Esophagus squamous epithelium (tissue), 5 donors: ENCODE results near the gene ADARB2. TPM values are rescaled to one million over a fixed set of nuclear protein-coding genes. Genes with fewer than 3 reads are reported as not detected.

Source experiments
- DNase-seq: peaks from one replicate; lab custom pipeline; 2025; lab: John Stamatoyannopoulos, UW
- H3K27ac ChIP-seq, 4 donors: fragments of 200-600 bp; sonication (generic); one replicate each; pipeline ENCODE4 v1.5.1; 2016 to 2019; ENCODE audit warnings: mild to moderate bottlenecking in 1 of 4
- H3K27me3 ChIP-seq, 4 donors: fragments of 200-600 bp; sonication (generic); 1 replicate in 3 of 4; 2 replicates in 1 of 4; pipeline versions ENCODE4 v1.5.1 to v1.6.0; 2017 to 2021; ENCODE audit warnings: antibody characterized with exemption in 1 of 4
- H3K36me3 ChIP-seq, 3 donors: fragments of 200-600 bp; sonication (generic); one replicate each; pipeline ENCODE4 v1.5.1; 2016 to 2019
- H3K4me1 ChIP-seq, 3 donors: fragments of 200-600 bp; sonication (generic); one replicate each; pipeline ENCODE4 v1.5.1; 2017 to 2019
- H3K4me3 ChIP-seq, 4 donors: fragments of 200-600 bp; sonication (generic); 1 replicate in 3 of 4; 2 replicates in 1 of 4; pipeline ENCODE4 v1.5.1; 2016 to 2019; ENCODE audit warnings: mild to moderate bottlenecking in 2 of 4, moderate library complexity in 1 of 4
- H3K9me3 ChIP-seq, 3 donors: fragments of 200-600 bp; sonication (generic); one replicate each; pipeline ENCODE4 v1.5.1; 2016 to 2019
- CTCF ChIP-seq, 6 experiments: fragments of 450-650 bp in 4 of 6; fragments of 200-600 bp in 2 of 6; sonication (generic) in 2 of 6; IDR thresholded peaks; one replicate each; pipeline ENCODE4 v1.5.1; 2016 to 2019; ENCODE audit warnings: antibody characterized with exemption in 6 of 6, mild to moderate bottlenecking in 4 of 6, moderate library complexity in 4 of 6
- POLR2A ChIP-seq, 4 donors: fragments of 450-650 bp; IDR thresholded peaks; one replicate each; pipeline ENCODE4 v1.6.1; 2017; ENCODE audit warnings: antibody characterized with exemption in 4 of 4, mild to moderate bottlenecking in 4 of 4, moderate library complexity in 3 of 4
- WGBS, 2 donors: methylation state at CpG; one replicate each; pipeline ENCODE4 v1.1.5; 2018; 5-methylcytosine and 5-hydroxymethylcytosine counted together
- intact Hi-C: fragments of 100-400 bp; cut with DNase I; formaldehyde crosslinking; loops from one replicate; pipeline ENCODE4 v1.15.0; 2022
- total RNA-seq, 4 donors: library from RNA; depleted of rRNA; stranded (reverse); fragments of >200 nt; gene quantifications; one replicate each; pipeline ENCODE4 v1.1.0, GENCODE V29; 2016
- donor health status: DM: yes; HTN: yes; CAD: no.

Gene ADARB2
- total RNA-seq, 4 donors from 2014 or later: 0.21 to 3.5 (median 1.5) TPM

GRCh38 chr10:1257274-1257673, 480.1 kb downstream of the ADARB2 start:
- no peak for DNase-seq
- Histone ChIP-seq H3K27ac (no peak overlapping the region), H3K9me3 (no peaks in the 10 kb centered on the region), H3K4me1 (no peaks in the 10 kb centered on the region), H3K4me3 (no peak overlapping the region), H3K36me3 (no peaks in the 10 kb centered on the region), H3K27me3 (peaks cover 0 to 26% (median 0%) of the 10 kb centered on the region in 4 donors)
- 80 to 85% methylated on average over 4 to 5 of the region's 7 CpGs for WGBS, 2 donors
- intact Hi-C loops: no loop called here
- TF ChIP-seq POLR2A (IDR thresholded peaks at IDR 0.05): no peak
- no peak for TF ChIP-seq CTCF (IDR thresholded peaks at IDR 0.05)

- DNase-seq: no peak
- 70 to 85% methylated on average over 3 to 4 of the region's 4 CpGs for WGBS, 2 donors
- TF ChIP-seq CTCF (IDR thresholded peaks at IDR 0.05) (no peak), POLR2A (IDR thresholded peaks at IDR 0.05) (no peak)
- Histone ChIP-seq H3K9me3 (no peaks in the 10 kb centered on the region), H3K27ac (no peak overlapping the region), H3K4me3 (no peak overlapping the region), H3K27me3 (peaks cover 0 to 26% (median 0%) of the 10 kb centered on the region in 4 donors), H3K36me3 (no peaks in the 10 kb centered on the region), H3K4me1 (no peaks in the 10 kb centered on the region)
- intact Hi-C loops: no loop called here
Observed at GRCh38 chr10:1256432-1256725, 480.9 kb downstream of the ADARB2 start.

GRCh38 chr10:1255600-1256431, 481.5 kb downstream of the ADARB2 start:
- Histone ChIP-seq H3K27me3 (peaks cover 0 to 26% (median 0%) of the 10 kb centered on the region in 4 donors), H3K27ac (no peak overlapping the region), H3K4me1 (no peaks in the 10 kb centered on the region), H3K9me3 (no peaks in the 10 kb centered on the region), H3K36me3 (no peaks in the 10 kb centered on the region), H3K4me3 (no peak overlapping the region)
- no peak for TF ChIP-seq POLR2A (IDR thresholded peaks at IDR 0.05)
- TF ChIP-seq CTCF (IDR thresholded peaks at IDR 0.05): no peak
- intact Hi-C loops: no loop called here
- 49 to 60% methylated on average over 8 to 9 of the region's 10 CpGs for WGBS, 2 donors
- DNase-seq: no peak

- intact Hi-C loops: no loop called here
- peaks cover 0 to 26% (median 0%) of the 10 kb centered on the region in 4 donors for H3K27me3 ChIP-seq
- H3K9me3 ChIP-seq: no peaks in the 10 kb centered on the region
- no peaks in the 10 kb centered on the region for H3K4me1 ChIP-seq
- H3K27ac ChIP-seq: no peak overlapping the region
- H3K36me3 ChIP-seq: no peaks in the 10 kb centered on the region
- WGBS, 2 donors: 70 to 74% methylated on average over 4 to 6 of the region's 9 CpGs
- no peak for TF ChIP-seq CTCF (IDR thresholded peaks at IDR 0.05)
- no peak for TF ChIP-seq POLR2A (IDR thresholded peaks at IDR 0.05)
- no peak overlapping the region for H3K4me3 ChIP-seq
- DNase-seq: no peak
Observed at GRCh38 chr10:1255118-1255517, 482.2 kb downstream of the ADARB2 start.

- peaks cover 0 to 31% (median 0%) of the 10 kb centered on the region in 4 donors for H3K27me3 ChIP-seq
- intact Hi-C loops: no loop called here
Observed at GRCh38 chr10:1253523-1254353, 483.6 kb downstream of the ADARB2 start.

More at GRCh38 chr10:1253523-1254353, 483.6 kb downstream of the ADARB2 start:
- no peak for DNase-seq
- Histone ChIP-seq H3K36me3 (no peaks in the 10 kb centered on the region), H3K27ac (no peak overlapping the region), H3K4me1 (no peaks in the 10 kb centered on the region), H3K9me3 (no peaks in the 10 kb centered on the region), H3K4me3 (no peak overlapping the region)
- WGBS, 2 donors: 78 to 81% methylated on average over 11 of the region's 11 CpGs
- no peak for TF ChIP-seq POLR2A (IDR thresholded peaks at IDR 0.05)
- no peak for TF ChIP-seq CTCF (IDR thresholded peaks at IDR 0.05)
